GM12878 (cell line): ENCODE results near the gene CYTH2. TPM values are rescaled to one million over a fixed set of nuclear protein-coding genes. Genes with fewer than 3 reads are reported as not detected.

ENCODE experiments used
- ATAC-seq: fragments of 200-7000 bp; cut with Tn5 transposase; 3 replicates; pipeline ENCODE4 v1.9.1; 2020; ENCODE audit warnings: mild to moderate bottlenecking, moderate library complexity
- BruUV-seq: library from RNA; stranded (reverse); fragments of 400-500 nt; replicated peaks from 2 replicates; lab custom pipeline; 2021; lab: Mats Ljungman, UMichigan
- CTCF ChIA-PET: fragments of 300-600 bp; sonication (Branson Sonifier 250); formaldehyde crosslinking; extraction: SDS; loops from one replicate; lab custom pipeline; 2021; ENCODE audit warnings: inconsistent platforms; lab: Yijun Ruan, JAX
- POLR2A ChIA-PET: fragments of 350-600 bp; formaldehyde crosslinking; extraction: SDS; loops from one replicate; lab custom pipeline; 2021; ENCODE audit warnings: inconsistent platforms; lab: Charles Lee
- RAD21 ChIA-PET: fragments of 300-600 bp; sonication (Branson Sonifier 250); formaldehyde crosslinking; loops from one replicate; lab custom pipeline; 2023; ENCODE audit warnings: antibody characterized with exemption; ENCODE audit not compliant: unreplicated experiment; lab: Charles Lee
- SMC1A ChIA-PET: fragments of 300-600 bp; sonication (Branson Sonifier 250); formaldehyde crosslinking; loops from one replicate; lab custom pipeline; 2023; ENCODE audit not compliant: unreplicated experiment, uncharacterized antibody; lab: Charles Lee
- DNase-seq: peaks from one replicate; pipeline ENCODE4 v3.0.0-alpha.2; 2011; ENCODE audit warnings: low read depth, low spot score
- FAIRE-seq: peaks from 3 replicates; lab custom pipeline; 2011; peaks lifted over from hg19 to GRCh38; lab: Jason Lieb, UNC
- H2AFZ ChIP-seq: 2 replicates; pipeline ENCODE4 v1.6.0; 2011; ENCODE audit warnings: low read depth, low read length, control low read depth; ENCODE audit not compliant: control insufficient read depth
- H3K27ac ChIP-seq: 2 replicates; pipeline ENCODE4 v1.5.1; 2011; ENCODE audit warnings: control low read depth; ENCODE audit not compliant: control insufficient read depth, insufficient read depth
- H3K27me3 ChIP-seq, 2 experiments: replicated peaks in 1 of 2; 2 replicates each; pipeline versions ENCODE4 v1.6.0 to v1.6.1; 2011; ENCODE audit warnings: low read length in 1 of 2; ENCODE audit not compliant: control insufficient read depth in 2 of 2, insufficient read depth in 2 of 2
- H3K36me3 ChIP-seq, 2 experiments: 2 replicates each; pipeline ENCODE4 v1.5.1; 2011; ENCODE audit warnings: low read length in 1 of 2; ENCODE audit not compliant: control insufficient read depth in 2 of 2, insufficient read depth in 2 of 2
- H3K4me1 ChIP-seq: 2 replicates; pipeline ENCODE4 v1.6.1; 2011; ENCODE audit warnings: mild to moderate bottlenecking, low read length, moderate library complexity, mixed read lengths; ENCODE audit not compliant: control insufficient read depth, insufficient read depth
- H3K4me2 ChIP-seq: 2 replicates; pipeline ENCODE4 v1.6.0; 2011; ENCODE audit warnings: control low read depth; ENCODE audit not compliant: control insufficient read depth, insufficient read depth
- H3K4me3 ChIP-seq: fragments of 200-600 bp; sonication (generic); 2 replicates; pipeline ENCODE4 v1.5.1; 2016
- H3K79me2 ChIP-seq: 2 replicates; pipeline ENCODE4 v1.6.0; 2011; ENCODE audit warnings: low read length; ENCODE audit not compliant: control insufficient read depth, insufficient read depth
- H3K9ac ChIP-seq: 2 replicates; pipeline ENCODE4 v1.8.0; 2011; ENCODE audit warnings: low read length, control low read depth, mixed read lengths; ENCODE audit not compliant: control insufficient read depth, insufficient read depth
- H3K9me3 ChIP-seq: replicated peaks from 3 replicates; pipeline ENCODE4 v1.5.1; 2011; ENCODE audit warnings: mild to moderate bottlenecking, low read length; ENCODE audit not compliant: control insufficient read depth, insufficient read depth
- H4K20me1 ChIP-seq: 2 replicates; pipeline ENCODE4 v1.6.0; 2011; ENCODE audit not compliant: control insufficient read depth, insufficient read depth
- EP300 ChIP-seq, 2 experiments: fragments of 150-350 bp in 1 of 2; IDR thresholded peaks; 2 replicates each; pipeline ENCODE4 v1.6.1; 2011 to 2012; ENCODE audit warnings: low read depth in 2 of 2, low read length in 2 of 2, borderline replicate concordance in 1 of 2, improper control_type of control experiment in 1 of 2, inconsistent platforms in 1 of 2; ENCODE audit not compliant: control insufficient read depth in 1 of 2
- HDAC2 ChIP-seq: fragments of 200-600 bp; sonication (generic); IDR thresholded peaks from 2 replicates; pipeline ENCODE4 v1.6.1; 2017
- IKZF2 ChIP-seq, 2 experiments: fragments of 450-650 bp; IDR thresholded peaks; 2 replicates each; pipeline ENCODE4 v1.6.1; 2017; ENCODE audit warnings: mild to moderate bottlenecking in 2 of 2, moderate library complexity in 2 of 2
- MAX ChIP-seq: IDR thresholded peaks from 2 replicates; pipeline ENCODE4 v1.6.1; 2012; ENCODE audit warnings: low read depth, low read length, improper control_type of control experiment
- MTA2 ChIP-seq: fragments of 450-650 bp; IDR thresholded peaks from 2 replicates; pipeline ENCODE4 v1.6.1; 2016; ENCODE audit warnings: low read depth, mild to moderate bottlenecking, moderate library complexity
- MTA3 ChIP-seq: IDR thresholded peaks from 2 replicates; pipeline ENCODE4 v1.6.1; 2012; ENCODE audit warnings: low read length, inconsistent platforms, borderline replicate concordance
- NFYA ChIP-seq: IDR thresholded peaks from 2 replicates; pipeline ENCODE4 v1.6.1; 2011; ENCODE audit warnings: low read depth, mild to moderate bottlenecking, low read length, improper control_type of control experiment, borderline replicate concordance
- NR2C2 ChIP-seq: IDR thresholded peaks from 2 replicates; pipeline ENCODE4 v1.6.1; 2011; ENCODE audit warnings: borderline replicate concordance, low read depth; ENCODE audit not compliant: control insufficient read depth, insufficient read length
- RAD21 ChIP-seq: IDR thresholded peaks from 2 replicates; pipeline ENCODE4 v1.6.1; 2011; ENCODE audit warnings: mild to moderate bottlenecking, low read depth, low read length, moderate library complexity; ENCODE audit not compliant: insufficient read depth
- RAD51 ChIP-seq: fragments of 450-650 bp; IDR thresholded peaks from 2 replicates; pipeline ENCODE4 v1.6.1; 2016; ENCODE audit warnings: moderate library complexity, mild to moderate bottlenecking, inconsistent platforms
- RELB ChIP-seq: fragments of 450-650 bp; IDR thresholded peaks from 2 replicates; pipeline ENCODE4 v1.6.1; 2017; ENCODE audit warnings: low read depth, mild to moderate bottlenecking, moderate library complexity
- SUZ12 ChIP-seq: fragments of 200-600 bp; sonication (generic); IDR thresholded peaks from one replicate; pipeline ENCODE4 v1.6.1; 2018; ENCODE audit warnings: antibody characterized with exemption, mild to moderate bottlenecking; ENCODE audit not compliant: unreplicated experiment
- ZNF274 ChIP-seq: IDR thresholded peaks from one replicate; pipeline ENCODE4 v1.8.0; 2011; ENCODE audit not compliant: insufficient read length, insufficient read depth
- ZNF592 ChIP-seq: fragments of 450-650 bp; IDR thresholded peaks from 2 replicates; pipeline ENCODE4 v1.6.1; 2017; ENCODE audit warnings: mild to moderate bottlenecking, moderate library complexity
- WGBS: methylation state at CpG from one replicate; pipeline ENCODE4 v1.1.6; 2016; ENCODE audit warnings: low lambda C conversion rate; ENCODE audit not compliant: insufficient replicate concordance, insufficient coverage; ENCODE audit errors: missing lambda C conversion rate; 5-methylcytosine and 5-hydroxymethylcytosine counted together
- in situ Hi-C: fragments of 300-500 bp; cut with MboI; formaldehyde crosslinking; loops from 9 replicates; pipeline ENCODE4 v1.14.3; 2018; ENCODE audit warnings: mixed read lengths
- intact Hi-C: fragments of 100-400 bp; cut with micrococcal nuclease; formaldehyde crosslinking; loops from one replicate; pipeline ENCODE4 v1.14.2; 2022; ENCODE audit not compliant: unreplicated experiment
- polyA plus RNA-seq, 11 experiments: library from polyadenylated mRNA; depleted of rRNA in 4 of 11; unstranded in 6 of 11; stranded (reverse) in 5 of 11; fragments of >200 nt; fragmentation: Nextera tagmentation in 4 of 11; fragmentation: Illumina TruSeq in 1 of 11; extraction: Ambion mirVana in 4 of 11; extraction: Trizol in 1 of 11; gene quantifications; 1 replicate in 1 of 11; 2 replicates in 10 of 11; pipeline versions ENCODE4 v1.2.1 to v1.2.3, GENCODE V29; 2011 to 2016; ENCODE audit warnings: inconsistent platforms in 2 of 11, missing spikeins in 2 of 11, low read depth in 1 of 11
- total RNA-seq, 4 experiments: library from RNA; depleted of rRNA in 3 of 4; stranded (reverse); fragments of >200 nt in 3 of 4; fragmentation: Illumina TruSeq in 1 of 4; extraction: Trizol in 1 of 4; gene quantifications; 2 replicates each; pipeline versions ENCODE4 v1.2.1 to v1.2.3, GENCODE V29; 2013 to 2021

CYTH2 gene
- total and polyA plus RNA-seq, 10 of the 15 experiments (the other 5 are each of a cell fraction or from before 2014, with no cell fraction given) = 1.3 to 31.9 (median 22.2) TPM

- in situ Hi-C loops (no loop called here), intact Hi-C loops (no loop called here)
- DNase-seq (no peak), FAIRE-seq (no peak), ATAC-seq (no peak)
- no peak for TF ChIP-seq ZNF592
- no peak for TF ChIP-seq SUZ12
- TF ChIP-seq IKZF2 (IDR thresholded peaks at IDR 0.05) = no peak
- no peak for TF ChIP-seq ZNF274
- no peak for TF ChIP-seq NR2C2
- TF ChIP-seq RELB = no peak
- TF ChIP-seq RAD51 = no peak
- no peak for TF ChIP-seq NFYA
- TF ChIP-seq RAD21 = no peak
- no peak for TF ChIP-seq MAX
- TF ChIP-seq MTA3 = no peak
- no peak for TF ChIP-seq EP300 (IDR thresholded peaks at IDR 0.05; ENCODE audit: borderline replicate concordance in 1 of 2, control insufficient read depth in 1 of 2, low read depth in 2 of 2, low read length in 2 of 2)
- no peak for TF ChIP-seq HDAC2
- no peak for TF ChIP-seq MTA2
- Histone ChIP-seq H2AFZ (no peak overlapping the region), H3K79me2 (no peaks in the 10 kb centered on the region), H4K20me1 (no peaks in the 10 kb centered on the region), H3K27me3 (peaks cover 0 to under 1% of the 10 kb centered on the region in 2 experiments; a peak in 1 of 4 replicates), H3K27ac (no peak overlapping the region), H3K4me2 (no peak overlapping the region), H3K9me3 (no peaks in the 10 kb centered on the region), H3K36me3 (no peaks in the 10 kb centered on the region), H3K9ac (no peak overlapping the region), H3K4me1 (peaks cover 4% of the 10 kb centered on the region; the same call in 1 of the 2 replicates), H3K4me3 (no peak overlapping the region)
- BruUV-seq = no TSS peak
- RAD21 ChIA-PET = no interaction called here
- SMC1A ChIA-PET = no interaction called here
- POLR2A ChIA-PET = no interaction called here
- CTCF ChIA-PET = no interaction called here
- WGBS = 60% methylated on average over 11 of the region's 44 CpGs
Observed at GRCh38 chr19:48499316-48500090, 30.3 kb downstream of the CYTH2 start.
